MCF 10A (cell line): Measurements from ENCODE around the gene MACROH2A1. TPM values are rescaled to one million over a fixed set of nuclear protein-coding genes. Genes with fewer than 3 reads are reported as not detected.

Experiments
- BruUV-seq: library from RNA; stranded (reverse); fragments of 400-500 nt; replicated peaks from 2 replicates; lab custom pipeline; 2021; lab: Mats Ljungman, UMichigan
- CTCF ChIA-PET: fragments of 300-600 bp; sonication (Branson Sonifier 250); formaldehyde crosslinking; extraction: SDS; loops from one replicate; lab custom pipeline; 2021; ENCODE audit warnings: antibody characterized with exemption, inconsistent platforms; lab: Yijun Ruan, JAX
- POLR2A ChIA-PET: fragments of 300-600, 350-650 bp; sonication (Branson Sonifier 250); formaldehyde crosslinking; extraction: SDS; loops from one replicate; lab custom pipeline; 2020; ENCODE audit warnings: antibody characterized with exemption, inconsistent platforms; lab: Yijun Ruan, JAX
- DNase-seq: peaks from one replicate; pipeline ENCODE4 v3.0.0-alpha.2; 2018; ENCODE audit not compliant: unreplicated experiment
- H3K27ac Mint-ChIP-seq: one replicate; pipeline ENCODE4 v1.8.0; 2022; ENCODE audit warnings: mild to moderate bottlenecking, low read depth, mixed read lengths; ENCODE audit not compliant: unreplicated experiment
- H3K27me3 Mint-ChIP-seq: one replicate; pipeline ENCODE4 v1.8.0; 2022; ENCODE audit warnings: mixed read lengths; ENCODE audit not compliant: insufficient read depth, unreplicated experiment
- H3K36me3 Mint-ChIP-seq: one replicate; pipeline ENCODE4 v1.8.0; 2022; ENCODE audit warnings: mild to moderate bottlenecking, moderate library complexity, mixed read lengths; ENCODE audit not compliant: insufficient read depth, unreplicated experiment
- H3K4me1 Mint-ChIP-seq: one replicate; pipeline ENCODE4 v1.8.0; 2022; ENCODE audit warnings: mixed read lengths; ENCODE audit not compliant: insufficient read depth, unreplicated experiment
- H3K4me3 Mint-ChIP-seq: one replicate; pipeline ENCODE4 v1.8.0; 2022; ENCODE audit warnings: mild to moderate bottlenecking, moderate library complexity, mixed read lengths; ENCODE audit not compliant: unreplicated experiment
- H3K9me3 Mint-ChIP-seq: one replicate; pipeline ENCODE4 v1.8.0; 2022; ENCODE audit warnings: mixed read lengths; ENCODE audit not compliant: unreplicated experiment
- CTCF ChIP-seq: fragments of 200-600 bp; IDR thresholded peaks from one replicate; pipeline ENCODE4 v1.8.0; 2022; ENCODE audit warnings: antibody characterized with exemption, mild to moderate bottlenecking; ENCODE audit not compliant: unreplicated experiment
- intact Hi-C: fragments of 100-400 bp; cut with micrococcal nuclease; formaldehyde crosslinking; loops from 2 replicates; pipeline ENCODE4 v1.14.1; 2022
- total RNA-seq: library from RNA; stranded (reverse); gene quantifications from 2 replicates; pipeline ENCODE4 v1.2.3, GENCODE V29; 2022

The MACROH2A1 gene
- total RNA-seq, 1 experiment from 2014 or later: 306 TPM

- no peak for DNase-seq
- Mint-ChIP-seq H3K4me1 (no peaks in the 10 kb centered on the region), H3K27me3 (no peaks in the 10 kb centered on the region), H3K27ac (no peak overlapping the region), H3K9me3 (no peaks in the 10 kb centered on the region), H3K36me3 (no peaks in the 10 kb centered on the region), H3K4me3 (no peak overlapping the region)
- CTCF ChIA-PET: interaction anchor here (0.6 to 0.7 kb wide), 2 partner anchors 12 to 300 kb away, joined by 3 read pairs; no protein-coding TSS in a partner anchor
- TF ChIP-seq CTCF: no peak
- BruUV-seq: no TSS peak
- intact Hi-C loops: no loop called here
- POLR2A ChIA-PET: interaction anchor here (1.1 kb wide), 1 partner anchor 13 kb away, joined by 3 read pairs; no protein-coding TSS in a partner anchor
These were observed 80.1 kb downstream of the MACROH2A1 start for GRCh38 chr5:135318924-135319323.

GRCh38 chr5:135318037-135318436 is 81.0 kb downstream of the MACROH2A1 start:
- no peaks in the 10 kb centered on the region for H3K9me3 Mint-ChIP-seq
- no peak overlapping the region for H3K27ac Mint-ChIP-seq
- ChIA-PET CTCF (no interaction called here), POLR2A (interaction anchor here (0.7 kb wide), 1 partner anchor 10 kb away, joined by 3 read pairs; no protein-coding TSS in a partner anchor)
- H3K27me3 Mint-ChIP-seq: no peaks in the 10 kb centered on the region
- intact Hi-C loops: no loop called here
- H3K4me3 Mint-ChIP-seq: no peak overlapping the region
- no peak for TF ChIP-seq CTCF
- H3K36me3 Mint-ChIP-seq: peaks cover 4% of the 10 kb centered on the region
- no TSS peak for BruUV-seq
- no peaks in the 10 kb centered on the region for H3K4me1 Mint-ChIP-seq
- no peak for DNase-seq

GRCh38 chr5:135317286-135317685 is 81.7 kb downstream of the MACROH2A1 start:
- H3K4me3 Mint-ChIP-seq: no peak overlapping the region
- no peak for DNase-seq
- POLR2A ChIA-PET: no interaction called here
- H3K27me3 Mint-ChIP-seq: no peaks in the 10 kb centered on the region
- CTCF ChIA-PET: no interaction called here
- BruUV-seq: no TSS peak
- peaks cover 4% of the 10 kb centered on the region for H3K36me3 Mint-ChIP-seq
- intact Hi-C loops: no loop called here
- no peak overlapping the region for H3K27ac Mint-ChIP-seq
- TF ChIP-seq CTCF: no peak
- no peaks in the 10 kb centered on the region for H3K9me3 Mint-ChIP-seq
- no peaks in the 10 kb centered on the region for H3K4me1 Mint-ChIP-seq

GRCh38 chr5:135315386-135315785 is 83.6 kb downstream of the MACROH2A1 start:
- Mint-ChIP-seq H3K36me3 (peaks cover 4% of the 10 kb centered on the region), H3K9me3 (no peaks in the 10 kb centered on the region), H3K4me3 (no peak overlapping the region), H3K4me1 (peaks cover 3% of the 10 kb centered on the region), H3K27ac (no peak overlapping the region), H3K27me3 (no peaks in the 10 kb centered on the region)
- DNase-seq: no peak
- intact Hi-C loops: no loop called here
- TF ChIP-seq CTCF: no peak
- POLR2A ChIA-PET: no interaction called here
- BruUV-seq: no TSS peak
- CTCF ChIA-PET: interaction anchor here (0.6 kb wide), 1 partner anchor 124 kb away, joined by 3 read pairs; no protein-coding TSS in a partner anchor
